ENCODE measurements around the gene TMEM81. TPM values are rescaled to one million over a fixed set of nuclear protein-coding genes. Genes with fewer than 3 reads are reported as not detected.

TMEM81 gene, protein sequence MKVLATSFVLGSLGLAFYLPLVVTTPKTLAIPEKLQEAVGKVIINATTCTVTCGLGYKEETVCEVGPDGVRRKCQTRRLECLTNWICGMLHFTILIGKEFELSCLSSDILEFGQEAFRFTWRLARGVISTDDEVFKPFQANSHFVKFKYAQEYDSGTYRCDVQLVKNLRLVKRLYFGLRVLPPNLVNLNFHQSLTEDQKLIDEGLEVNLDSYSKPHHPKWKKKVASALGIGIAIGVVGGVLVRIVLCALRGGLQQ
- 0.77 and 1.1 TPM in 2 replicates for total RNA-seq

DNA sequence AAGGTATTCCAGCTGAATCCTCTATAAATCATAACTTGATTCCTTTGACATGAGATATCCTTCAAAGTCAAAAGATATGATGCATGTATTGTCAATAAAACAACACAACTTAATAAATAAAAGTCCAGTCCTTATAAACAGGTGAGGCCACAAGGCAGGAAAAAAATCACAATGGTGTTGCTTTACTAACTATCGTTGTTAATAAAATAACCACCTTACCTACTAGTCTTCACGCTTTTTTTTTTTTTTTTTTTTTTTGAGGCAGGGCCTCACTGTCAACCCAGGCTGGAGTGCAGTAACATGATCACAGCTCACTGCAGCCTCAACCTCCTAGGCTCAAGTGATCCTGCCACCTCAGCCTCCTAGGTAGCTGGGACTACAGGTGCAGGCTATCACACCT is at the start of gene TMEM81:
Gene TMEM81 (minus strand): TSS at position 101 of the 400 bp plus-strand sequence. CDS start 140 bp downstream, outside the sequence.
- no peak for DNase-seq (ENCODE audit: low read depth in 2 of 2)

- DNase-seq (ENCODE audit: low read depth in 2 of 2): no peak
These were observed 49.0 kb upstream of the TMEM81 start for GRCh38 chr1:205133287-205133686.

GRCh38 chr1:205129447-205130029 is 45.3 kb upstream of the TMEM81 start:
- no peak for DNase-seq (ENCODE audit: low read depth in 2 of 2)

DNA sequence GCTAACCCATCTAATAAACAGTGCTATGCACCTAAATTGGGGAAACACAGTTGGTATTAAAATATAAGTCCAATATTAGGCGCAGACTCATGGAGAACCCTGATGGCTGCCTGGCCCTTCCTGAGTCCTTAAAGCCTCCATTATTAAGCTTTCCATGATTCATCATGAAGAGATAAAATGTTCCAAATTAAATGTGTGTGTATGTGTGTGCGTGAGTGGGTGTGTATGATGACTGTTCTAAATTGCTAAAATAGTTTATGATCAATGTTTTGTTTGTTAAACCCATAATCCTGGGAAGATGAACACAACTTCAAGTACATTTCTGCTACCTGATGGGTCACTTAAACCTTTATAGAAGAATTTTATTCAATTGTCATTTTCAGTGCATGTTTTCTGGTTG is 43.8 kb upstream of the TMEM81 start:
- DNase-seq (ENCODE audit: low read depth in 2 of 2): no peak

GRCh38 chr1:205127646-205128045 is 43.4 kb upstream of the TMEM81 start:
- no peak for DNase-seq (ENCODE audit: low read depth in 2 of 2)

DNA sequence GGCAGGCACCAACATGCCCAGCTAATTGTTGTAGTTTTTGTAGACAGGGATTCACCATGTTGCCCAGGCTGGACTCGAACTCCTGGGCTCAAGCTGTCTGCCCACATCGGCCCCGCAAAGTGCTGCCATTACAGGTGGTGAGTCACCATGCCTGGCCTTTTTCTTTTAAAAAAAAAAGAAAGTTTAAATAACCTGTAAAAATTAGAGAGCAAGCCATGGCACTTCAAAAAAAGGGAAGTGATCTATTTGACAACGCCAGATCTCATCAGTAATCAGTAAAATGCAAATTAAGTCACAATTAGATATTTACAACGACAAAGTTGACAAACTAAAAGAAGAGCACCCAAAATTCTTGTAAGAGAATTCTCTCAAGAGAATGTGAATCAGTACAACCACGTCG is 40.5 kb upstream of the TMEM81 start:
- DNase-seq (ENCODE audit: low read depth in 2 of 2): no peak

GRCh38 chr1:205122489-205122882 is 38.2 kb upstream of the TMEM81 start:
- peak; percentile 17 to 22 for DNase-seq (ENCODE audit: low read depth in 2 of 2)

GRCh38 chr1:205121660-205122488 is 37.6 kb upstream of the TMEM81 start, which contains the start of gene RBBP5:
Gene RBBP5 (minus strand): TSS chr1:205121978. CDS start chr1:205121873, 105 bp downstream.
- peak; percentile 96 to 98 for DNase-seq (ENCODE audit: low read depth in 2 of 2)

GRCh38 chr1:205118752-205119151 is 34.5 kb upstream of the TMEM81 start:
- no peak for DNase-seq (ENCODE audit: low read depth in 2 of 2)

DNA sequence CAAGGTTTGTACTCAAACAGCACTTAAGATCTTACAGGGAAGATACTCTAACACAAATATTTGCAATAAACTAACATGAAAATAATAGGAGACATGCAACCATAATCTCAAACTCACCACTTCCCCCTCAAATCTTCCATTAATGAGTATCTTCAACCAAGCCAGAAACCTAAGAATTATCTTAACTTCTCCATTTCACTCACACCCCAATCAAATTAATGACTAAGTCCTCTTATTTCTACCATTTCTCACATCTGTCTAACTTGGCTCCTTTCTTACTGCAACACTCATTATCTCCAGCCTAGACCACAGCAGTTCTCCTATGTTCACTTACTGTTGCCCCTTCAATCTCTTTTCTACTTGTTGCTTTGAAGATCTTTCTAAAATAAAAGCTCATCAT is 27.1 kb upstream of the TMEM81 start:
- DNase-seq (ENCODE audit: low read depth in 2 of 2): no peak

- no peak for DNase-seq (ENCODE audit: low read depth in 2 of 2)
These were observed 25.5 kb upstream of the TMEM81 start for GRCh38 chr1:205109711-205110110.

- no peak for DNase-seq (ENCODE audit: low read depth in 2 of 2)
These were observed 25.0 kb upstream of the TMEM81 start for GRCh38 chr1:205109269-205109668.

DNA sequence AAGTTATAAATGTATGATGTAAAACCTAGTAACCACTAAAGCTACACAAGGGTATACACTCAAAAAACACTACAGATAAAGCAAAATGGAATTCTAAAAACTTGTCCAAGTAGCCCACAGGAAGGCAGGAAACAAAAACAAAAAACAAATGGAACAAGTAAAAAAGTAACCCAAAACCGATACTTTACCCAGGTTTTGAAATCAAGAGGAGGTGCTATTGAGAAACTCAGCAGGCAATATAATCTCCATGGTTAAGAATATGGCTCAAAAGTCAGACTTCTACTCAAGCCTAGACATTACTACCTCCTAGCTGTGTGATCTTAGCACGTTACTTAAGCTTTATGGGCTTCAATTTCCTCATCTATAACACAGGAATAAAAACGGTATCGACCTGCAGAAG is 24.2 kb upstream of the TMEM81 start:
- DNase-seq (ENCODE audit: low read depth in 2 of 2): no peak

- DNase-seq (ENCODE audit: low read depth in 2 of 2): no peak
These were observed 23.1 kb upstream of the TMEM81 start for GRCh38 chr1:205107327-205107726.

DNA sequence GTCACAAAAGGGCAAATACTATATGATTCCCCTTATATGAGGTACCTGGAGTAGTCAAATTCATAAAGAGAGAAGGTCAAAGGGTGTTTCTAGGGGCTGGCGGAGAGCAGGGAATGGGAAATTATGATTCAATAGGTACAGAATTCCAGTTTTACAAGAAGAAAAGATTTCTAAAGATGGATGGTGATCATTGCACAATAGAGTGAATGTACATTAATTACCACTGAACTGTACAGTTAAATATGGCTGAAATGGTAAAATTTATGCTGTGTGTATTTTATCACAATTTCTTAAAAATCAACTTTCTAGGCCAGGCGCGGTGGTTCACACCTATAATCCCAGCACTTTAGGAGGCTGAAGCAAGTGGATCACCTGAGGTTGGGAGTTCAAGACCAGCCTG is 18.1 kb upstream of the TMEM81 start:
- no peak for DNase-seq (ENCODE audit: low read depth in 2 of 2)

DNA sequence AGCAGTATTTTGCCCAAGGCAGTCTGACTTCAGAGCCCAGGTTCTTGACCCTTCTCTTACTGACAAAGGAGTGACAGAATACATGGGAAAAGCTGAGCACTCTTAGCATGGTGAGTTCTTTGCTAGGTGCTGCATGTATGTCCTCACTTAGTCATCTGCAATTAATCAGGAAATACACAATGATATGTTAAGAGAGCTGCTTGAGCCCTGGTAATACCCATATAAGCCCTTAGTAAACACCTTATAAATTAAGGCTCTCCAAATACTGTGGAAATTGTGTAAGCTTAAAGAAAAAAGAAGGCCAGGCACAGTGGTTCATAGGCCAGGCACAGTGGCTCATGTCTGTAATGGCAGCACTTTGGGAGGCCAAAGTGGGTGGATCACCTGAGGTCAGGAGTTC is 14.0 kb upstream of the TMEM81 start:
- no peak for DNase-seq (ENCODE audit: low read depth in 2 of 2)

- DNase-seq (ENCODE audit: low read depth in 2 of 2): no peak
These were observed 11.2 kb upstream of the TMEM81 start for GRCh38 chr1:205095422-205095821.

GRCh38 chr1:205091043-205091740 is 6.9 kb upstream of the TMEM81 start:
- DNase-seq (ENCODE audit: low read depth in 2 of 2): peak in 1 of 2 donors; percentile 20

DNA sequence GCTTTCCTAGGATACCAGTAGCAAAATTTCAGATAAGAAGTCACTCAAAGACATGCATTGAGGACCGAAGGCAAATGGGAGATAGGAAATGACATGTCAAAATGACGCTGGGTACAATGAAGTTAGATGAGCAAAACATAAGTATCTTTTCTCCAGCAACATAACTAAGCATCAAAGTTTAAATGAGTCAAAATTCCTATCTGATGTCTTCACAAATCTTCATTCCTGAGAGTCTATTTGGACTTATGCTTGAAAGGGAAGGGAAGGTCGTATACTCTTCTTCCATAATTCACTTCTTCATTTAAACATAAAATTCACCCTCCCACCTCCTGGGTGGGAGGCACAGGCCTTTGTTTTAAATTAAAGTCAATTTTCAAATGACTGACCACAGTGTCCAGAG is 4.1 kb upstream of the TMEM81 start:
- DNase-seq (ENCODE audit: low read depth in 2 of 2): no peak

GRCh38 chr1:205082431-205082830 is 1.8 kb downstream of the TMEM81 start:
- no peak for DNase-seq (ENCODE audit: low read depth in 2 of 2)

GRCh38 chr1:205077934-205078311 is 6.3 kb downstream of the TMEM81 start:
- DNase-seq (ENCODE audit: low read depth in 2 of 2): no peak

Measured in dermis microvascular lymphatic vessel endothelial cell (primary cell).